ENCODE measurements around the gene HFE.
"Not testable (repeated sequence)": the region's sequence is repeated elsewhere in the genome, so short reads cannot be mapped to it uniquely, and the experiment has no call there.

HFE gene

GRCh38 chr6:26087284-26088115 is at the start of gene HFE:
HFE (plus strand) TSS chr6:26087429; CDS start chr6:26087441, 12 bp downstream.
- DNase-seq = no peak
- in situ Hi-C loops (cut with MboI; ENCODE audit: low pct_unique_long_range_greater_than_20kb, low sequenced_read_pairs) = no loop called here

DNA sequence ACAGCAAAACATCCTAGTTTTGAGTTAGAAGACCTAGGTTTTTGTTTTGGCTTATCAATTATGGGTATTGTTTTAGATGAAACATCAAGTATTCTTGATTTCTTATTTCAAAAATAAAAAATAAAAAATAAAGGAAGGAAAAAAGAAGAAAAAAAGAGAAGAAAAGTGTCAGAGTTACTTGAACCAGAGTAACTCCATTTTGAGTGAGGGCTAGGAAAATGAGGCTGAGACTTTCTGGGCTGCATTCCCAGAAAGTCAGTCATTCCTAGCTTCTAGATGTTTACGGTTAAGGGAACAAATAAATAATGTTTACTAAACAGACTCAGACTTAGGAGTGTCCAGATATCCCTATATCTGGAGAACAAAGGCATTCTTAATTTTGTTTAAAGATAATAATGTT is 45.3 kb upstream of the HFE start:
- in situ Hi-C loops (cut with MboI; ENCODE audit: low pct_unique_long_range_greater_than_20kb, low sequenced_read_pairs) = loop anchor here (25.0 kb wide), 1 partner anchor 1095 kb away; a partner anchor contains a TSS
- no peak for DNase-seq

GRCh38 chr6:26043384-26044139 is 43.7 kb upstream of the HFE start:
- DNase-seq = no peak

GRCh38 chr6:26044140-26045064 is 42.8 kb upstream of the HFE start:
- in situ Hi-C loops (cut with MboI; ENCODE audit: low pct_unique_long_range_greater_than_20kb, low sequenced_read_pairs) = loop anchor here (25.0 kb wide), 1 partner anchor 1093 kb away; a partner anchor contains a TSS
- no peak for DNase-seq

More at GRCh38 chr6:26043384-26044139, 43.7 kb upstream of the HFE start:
- in situ Hi-C loops (cut with MboI; ENCODE audit: low pct_unique_long_range_greater_than_20kb, low sequenced_read_pairs) = loop anchor here (25.0 kb wide), 1 partner anchor 1094 kb away; a partner anchor contains a TSS

DNA sequence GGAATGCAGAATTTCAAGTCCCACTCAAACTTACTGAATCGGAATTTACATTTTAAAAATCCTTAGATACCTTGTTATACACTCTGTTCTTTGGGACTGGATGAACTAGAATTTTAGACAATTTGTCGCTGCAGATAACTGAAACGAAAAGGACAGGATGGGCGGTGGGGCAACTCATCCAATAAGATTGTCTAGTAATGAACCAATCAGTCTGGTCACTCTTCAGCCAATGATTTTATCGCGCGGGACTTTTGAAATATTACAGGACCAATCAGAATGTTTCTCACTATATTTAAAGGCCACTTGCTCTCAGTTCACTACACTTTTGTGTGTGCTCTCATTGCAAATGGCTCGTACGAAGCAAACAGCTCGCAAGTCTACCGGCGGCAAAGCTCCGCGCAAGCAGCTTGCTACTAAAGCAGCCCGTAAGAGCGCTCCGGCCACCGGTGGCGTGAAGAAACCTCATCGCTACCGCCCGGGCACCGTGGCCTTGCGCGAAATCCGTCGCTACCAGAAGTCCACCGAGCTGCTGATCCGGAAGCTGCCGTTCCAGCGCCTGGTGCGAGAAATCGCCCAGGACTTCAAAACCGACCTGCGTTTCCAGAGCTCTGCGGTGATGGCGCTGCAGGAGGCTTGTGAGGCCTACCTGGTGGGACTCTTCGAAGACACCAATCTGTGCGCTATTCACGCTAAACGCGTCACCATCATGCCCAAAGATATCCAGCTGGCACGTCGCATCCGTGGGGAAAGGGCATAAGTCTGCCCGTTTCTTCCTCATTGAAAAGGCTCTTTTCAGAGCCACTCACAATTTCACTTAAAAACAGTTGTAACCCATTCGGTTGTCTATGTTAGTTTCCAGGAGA is 41.9 kb upstream of the HFE start:
- in situ Hi-C loops (cut with MboI; ENCODE audit: low pct_unique_long_range_greater_than_20kb, low sequenced_read_pairs) = loop anchor here (25.0 kb wide), 1 partner anchor 1092 kb away; a partner anchor contains a TSS

DNA sequence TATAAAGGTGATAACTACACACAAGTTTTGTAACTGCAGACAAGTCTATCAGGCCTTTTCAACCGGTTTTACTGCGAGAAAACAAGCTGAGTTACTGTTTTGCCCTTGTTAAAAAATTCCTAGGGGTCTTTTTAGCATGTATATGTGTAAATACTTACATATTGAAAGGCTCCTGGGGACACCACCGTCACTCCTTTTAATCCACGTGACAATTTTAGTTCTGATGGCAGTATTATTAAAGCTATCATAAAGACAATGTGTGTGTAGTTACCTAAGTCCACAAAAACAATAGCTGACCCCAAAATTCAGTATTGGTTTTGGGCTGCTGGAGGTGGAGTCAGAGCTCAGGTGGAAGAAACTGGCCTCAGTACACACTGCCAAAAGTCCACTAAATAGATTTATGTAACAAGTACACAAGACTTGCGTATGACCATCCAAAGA is 41.3 kb upstream of the HFE start:
- DNase-seq = no peak
- in situ Hi-C loops (cut with MboI; ENCODE audit: low pct_unique_long_range_greater_than_20kb, low sequenced_read_pairs) = loop anchor here (25.0 kb wide), 1 partner anchor 1091 kb away; a partner anchor contains a TSS

More for the DNA sequence above, 41.9 kb upstream of the HFE start:
- DNase-seq = no peak

GRCh38 chr6:26047329-26047728 is 39.9 kb upstream of the HFE start:
- not testable (repeated sequence) for DNase-seq
- in situ Hi-C loops (cut with MboI; ENCODE audit: low pct_unique_long_range_greater_than_20kb, low sequenced_read_pairs) = loop anchor here (25.0 kb wide), 1 partner anchor 1090 kb away; a partner anchor contains a TSS

DNA sequence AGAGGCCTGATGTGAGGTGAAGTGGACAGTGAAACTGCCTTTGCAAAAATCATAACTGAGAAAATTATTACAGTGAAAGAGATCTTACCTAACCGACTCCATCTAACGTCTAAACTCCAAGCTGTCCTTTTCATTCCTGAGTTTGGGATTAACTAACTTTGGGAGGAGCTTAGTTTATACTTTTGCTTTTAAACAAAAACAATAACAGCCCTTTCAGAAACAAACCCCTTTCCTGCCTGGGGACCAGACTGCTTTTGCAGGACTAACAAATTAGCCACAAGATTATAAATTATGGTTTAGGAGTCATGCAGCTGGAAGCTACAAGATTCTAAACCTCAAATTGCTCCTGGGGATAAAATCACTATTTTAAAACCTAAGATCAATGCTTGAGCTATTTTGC is 38.6 kb upstream of the HFE start:
- DNase-seq = no peak
- in situ Hi-C loops (cut with MboI; ENCODE audit: low pct_unique_long_range_greater_than_20kb, low sequenced_read_pairs) = loop anchor here (25.0 kb wide), 1 partner anchor 1089 kb away; a partner anchor contains a TSS

DNA sequence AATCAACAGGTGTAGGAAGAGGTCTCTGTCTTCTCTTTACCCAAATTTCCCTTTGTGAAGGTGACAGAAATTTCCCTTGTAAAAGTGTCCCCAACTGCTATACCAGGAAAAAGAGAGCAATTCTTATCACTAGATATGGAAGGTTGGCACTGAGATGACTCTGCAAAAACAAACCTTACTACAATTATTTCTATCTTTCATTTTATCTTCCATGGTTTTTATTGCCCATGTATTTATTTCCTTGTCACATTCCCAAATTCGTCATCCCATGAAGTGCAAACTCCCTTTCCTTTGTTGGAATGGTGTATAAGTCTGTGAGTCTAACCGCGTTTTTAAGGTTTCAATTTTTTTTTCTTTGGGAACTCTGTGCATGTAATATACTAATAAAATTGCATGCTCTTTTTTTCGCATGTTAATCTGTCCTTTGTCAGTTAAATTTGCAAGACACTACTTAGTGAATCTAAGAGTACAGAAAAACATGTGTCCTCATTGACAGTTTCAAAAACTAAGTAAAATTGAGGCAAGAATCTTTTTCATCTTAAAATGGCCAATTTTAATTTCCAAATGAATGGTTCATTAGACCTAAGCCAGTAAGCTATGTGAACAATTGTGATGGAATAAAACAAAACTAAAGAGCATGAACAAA is 35.4 kb upstream of the HFE start:
- in situ Hi-C loops (cut with MboI; ENCODE audit: low pct_unique_long_range_greater_than_20kb, low sequenced_read_pairs) = no loop called here
- no peak for DNase-seq

- in situ Hi-C loops (cut with MboI; ENCODE audit: low pct_unique_long_range_greater_than_20kb, low sequenced_read_pairs); DNase-seq: not testable (repeated sequence)
These were observed 34.4 kb upstream of the HFE start for GRCh38 chr6:26052762-26053250.

GRCh38 chr6:26053992-26054780 is 33.0 kb upstream of the HFE start:
- in situ Hi-C loops (cut with MboI; ENCODE audit: low pct_unique_long_range_greater_than_20kb, low sequenced_read_pairs) = no loop called here

DNA sequence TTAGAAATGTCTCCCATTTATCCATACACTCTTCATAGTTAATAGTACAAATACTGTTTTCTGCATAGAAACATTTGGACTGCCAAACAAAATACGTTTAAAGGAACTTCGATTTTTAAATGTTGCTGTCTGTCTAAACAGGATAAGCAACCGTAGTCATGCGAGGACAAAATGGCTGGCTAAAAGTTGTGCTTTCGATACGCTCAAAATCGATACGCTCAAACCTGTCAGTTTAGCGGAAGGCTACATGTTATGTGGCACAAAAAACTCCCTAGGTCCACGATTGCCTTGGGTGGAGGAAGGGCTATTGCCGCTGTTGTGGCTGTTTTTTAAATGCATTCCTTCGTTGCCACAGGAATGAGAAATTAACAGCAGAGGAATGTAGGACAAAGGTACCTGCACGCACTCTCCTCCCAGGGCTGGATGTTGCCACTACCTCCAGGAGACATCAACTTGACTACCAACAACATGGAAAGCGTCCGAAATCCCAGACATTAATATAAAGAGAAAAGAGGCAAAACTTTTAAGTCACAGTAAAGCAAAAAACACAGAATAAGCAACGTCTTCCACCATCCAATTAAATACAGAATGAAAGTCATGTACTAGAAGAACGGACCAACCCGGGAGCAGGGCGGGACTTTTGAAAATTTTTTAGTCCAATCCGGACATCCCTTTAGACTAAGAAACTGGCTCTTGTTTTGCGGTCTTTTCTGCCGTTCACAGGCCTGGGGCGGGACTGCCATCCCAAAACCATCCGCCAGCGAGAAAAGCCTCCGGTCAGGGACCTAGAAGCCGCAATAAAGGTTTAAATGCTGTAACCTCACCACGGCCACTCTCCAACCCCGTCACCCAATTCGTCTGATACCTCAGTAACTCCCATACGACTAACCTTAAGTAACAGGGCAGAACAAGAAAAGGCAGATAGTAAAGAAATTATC is 32.2 kb upstream of the HFE start:
- peak; percentile 97 for DNase-seq
- in situ Hi-C loops (cut with MboI; ENCODE audit: low pct_unique_long_range_greater_than_20kb, low sequenced_read_pairs) = no loop called here

More at GRCh38 chr6:26053992-26054780, 33.0 kb upstream of the HFE start:
- no peak for DNase-seq

DNA sequence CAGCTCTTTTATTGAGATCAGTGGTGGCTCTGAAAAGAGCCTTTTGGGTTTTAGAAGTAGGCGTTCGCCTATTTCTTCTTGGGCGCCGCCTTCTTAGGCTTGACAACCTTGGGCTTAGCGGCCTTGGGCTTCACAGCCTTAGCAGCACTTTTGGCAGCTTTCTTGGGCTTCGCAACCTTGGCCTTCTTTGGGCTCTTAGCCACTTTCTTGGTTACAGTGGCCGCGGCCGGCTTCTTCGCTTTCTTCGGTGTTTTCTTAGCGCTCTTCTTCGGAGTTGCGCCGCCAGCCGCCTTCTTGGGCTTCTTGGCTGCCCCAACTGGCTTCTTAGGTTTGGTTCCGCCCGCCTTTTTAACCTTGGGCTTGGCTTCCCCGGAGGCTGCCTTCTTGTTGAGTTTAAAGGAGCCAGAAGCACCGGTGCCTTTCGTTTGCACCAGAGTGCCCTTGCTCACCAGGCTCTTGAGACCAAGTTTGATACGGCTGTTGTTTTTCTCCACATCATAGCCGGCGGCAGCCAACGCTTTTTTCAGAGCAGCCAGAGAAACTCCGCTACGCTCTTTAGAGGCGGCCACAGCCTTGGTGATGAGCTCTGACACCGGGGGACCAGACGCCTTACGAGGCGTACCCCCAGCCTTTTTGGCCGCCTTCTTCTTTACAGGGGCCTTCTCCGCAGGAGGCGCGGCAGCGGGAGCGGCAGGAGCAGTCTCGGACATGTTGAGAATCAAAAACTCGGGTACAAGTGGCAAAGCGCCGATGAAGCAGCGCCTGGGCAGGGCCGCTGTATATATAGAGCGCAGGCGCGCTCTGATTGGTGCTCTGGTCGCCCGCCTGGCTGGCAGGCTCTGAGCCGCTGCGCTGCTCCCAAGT is 31.3 kb upstream of the HFE start:
- peak; percentile 97 for DNase-seq
- in situ Hi-C loops (cut with MboI; ENCODE audit: low pct_unique_long_range_greater_than_20kb, low sequenced_read_pairs) = no loop called here

DNA sequence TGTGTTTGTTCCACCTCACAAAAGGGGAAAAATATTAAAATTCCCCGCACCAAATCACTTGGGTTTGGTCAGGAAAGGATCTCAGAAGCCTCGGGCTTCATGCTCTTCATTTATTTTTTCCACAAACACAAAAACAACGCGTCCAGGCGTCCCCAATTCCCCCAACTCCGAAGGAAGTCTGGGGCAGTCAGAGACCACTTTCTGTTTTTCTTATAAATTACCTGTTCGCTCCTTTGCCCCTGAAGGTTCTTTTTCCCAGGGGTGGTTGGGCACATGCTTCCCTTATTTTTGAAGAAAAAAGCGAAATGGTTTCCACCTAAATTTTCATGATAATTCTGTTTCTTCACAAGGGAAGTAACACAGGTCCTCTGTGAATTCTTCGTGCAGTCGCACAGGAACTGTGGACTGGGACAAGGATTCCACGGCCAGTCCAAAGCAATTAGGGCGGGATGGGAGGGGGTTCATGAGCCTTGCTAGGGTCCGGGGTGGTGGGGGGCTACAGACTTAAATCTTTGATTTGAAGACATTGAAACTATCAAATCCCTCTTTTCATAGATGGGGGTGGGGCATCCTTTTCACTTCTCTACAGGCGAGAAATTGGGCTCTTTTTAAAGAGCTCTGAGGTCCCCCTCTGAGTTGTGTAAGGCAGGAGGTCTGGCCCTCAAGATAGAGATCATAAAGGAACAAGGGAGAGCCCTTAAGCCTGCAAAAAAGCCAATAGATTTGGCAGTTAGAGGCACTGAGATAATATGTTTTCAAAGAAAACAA is 30.5 kb upstream of the HFE start:
- peak; percentile 75 for DNase-seq
- in situ Hi-C loops (cut with MboI; ENCODE audit: low pct_unique_long_range_greater_than_20kb, low sequenced_read_pairs) = no loop called here
